ENCODE results near the gene NMRK1. TPM values are rescaled to one million over a fixed set of nuclear protein-coding genes. Genes with fewer than 3 reads are reported as not detected.

The NMRK1 gene
- total and polyA plus RNA-seq, 2 of the 13 experiments (the other 11 are each of a cell fraction or from before 2014, with no cell fraction given) = 9.1 to 12.9 TPM

DNA sequence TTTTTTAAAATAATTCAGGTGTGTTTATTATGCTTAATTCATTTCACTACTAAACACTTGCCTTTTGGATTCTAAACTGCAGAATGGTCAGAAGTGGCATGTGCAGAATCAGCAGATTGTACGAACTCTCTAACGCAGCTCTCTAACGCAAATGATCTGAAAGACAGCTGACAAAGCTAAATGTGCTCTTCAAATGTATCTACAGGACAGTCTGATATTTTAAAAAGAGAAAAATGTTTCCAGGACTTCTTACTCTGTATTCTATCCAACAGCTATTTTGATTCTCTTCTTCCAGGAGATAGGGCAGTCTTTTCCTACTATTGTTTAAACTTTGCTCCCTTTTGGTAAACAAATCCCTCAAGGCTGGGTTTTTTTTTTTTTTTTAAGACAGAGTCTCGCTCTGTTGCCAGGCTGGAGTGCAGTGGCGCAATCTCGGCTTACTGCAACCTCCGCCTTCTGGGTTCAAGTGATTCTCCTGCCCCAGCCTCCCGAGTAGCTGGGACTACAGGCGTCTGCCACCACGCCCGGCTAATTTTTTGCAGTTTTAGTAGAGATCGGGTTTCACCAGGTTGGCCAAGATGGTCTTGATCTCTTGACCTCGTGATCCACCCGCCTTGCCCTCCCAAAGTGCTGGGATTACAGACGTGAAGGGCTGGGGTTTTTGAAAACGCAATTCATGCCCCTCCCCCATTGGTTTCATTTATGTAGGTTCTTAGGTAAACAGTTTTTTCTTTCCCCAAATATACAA is 1.2 kb downstream of the NMRK1 start (continued):
- TF ChIP-seq, protein P1, sequence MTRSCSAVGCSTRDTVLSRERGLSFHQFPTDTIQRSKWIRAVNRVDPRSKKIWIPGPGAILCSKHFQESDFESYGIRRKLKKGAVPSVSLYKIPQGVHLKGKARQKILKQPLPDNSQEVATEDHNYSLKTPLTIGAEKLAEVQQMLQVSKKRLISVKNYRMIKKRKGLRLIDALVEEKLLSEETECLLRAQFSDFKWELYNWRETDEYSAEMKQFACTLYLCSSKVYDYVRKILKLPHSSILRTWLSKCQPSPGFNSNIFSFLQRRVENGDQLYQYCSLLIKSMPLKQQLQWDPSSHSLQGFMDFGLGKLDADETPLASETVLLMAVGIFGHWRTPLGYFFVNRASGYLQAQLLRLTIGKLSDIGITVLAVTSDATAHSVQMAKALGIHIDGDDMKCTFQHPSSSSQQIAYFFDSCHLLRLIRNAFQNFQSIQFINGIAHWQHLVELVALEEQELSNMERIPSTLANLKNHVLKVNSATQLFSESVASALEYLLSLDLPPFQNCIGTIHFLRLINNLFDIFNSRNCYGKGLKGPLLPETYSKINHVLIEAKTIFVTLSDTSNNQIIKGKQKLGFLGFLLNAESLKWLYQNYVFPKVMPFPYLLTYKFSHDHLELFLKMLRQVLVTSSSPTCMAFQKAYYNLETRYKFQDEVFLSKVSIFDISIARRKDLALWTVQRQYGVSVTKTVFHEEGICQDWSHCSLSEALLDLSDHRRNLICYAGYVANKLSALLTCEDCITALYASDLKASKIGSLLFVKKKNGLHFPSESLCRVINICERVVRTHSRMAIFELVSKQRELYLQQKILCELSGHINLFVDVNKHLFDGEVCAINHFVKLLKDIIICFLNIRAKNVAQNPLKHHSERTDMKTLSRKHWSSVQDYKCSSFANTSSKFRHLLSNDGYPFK (CRISPR knock-in tag; IDR thresholded peaks at IDR 0.05; ENCODE audit: borderline replicate concordance) = no peak
- TF ChIP-seq, protein P2, sequence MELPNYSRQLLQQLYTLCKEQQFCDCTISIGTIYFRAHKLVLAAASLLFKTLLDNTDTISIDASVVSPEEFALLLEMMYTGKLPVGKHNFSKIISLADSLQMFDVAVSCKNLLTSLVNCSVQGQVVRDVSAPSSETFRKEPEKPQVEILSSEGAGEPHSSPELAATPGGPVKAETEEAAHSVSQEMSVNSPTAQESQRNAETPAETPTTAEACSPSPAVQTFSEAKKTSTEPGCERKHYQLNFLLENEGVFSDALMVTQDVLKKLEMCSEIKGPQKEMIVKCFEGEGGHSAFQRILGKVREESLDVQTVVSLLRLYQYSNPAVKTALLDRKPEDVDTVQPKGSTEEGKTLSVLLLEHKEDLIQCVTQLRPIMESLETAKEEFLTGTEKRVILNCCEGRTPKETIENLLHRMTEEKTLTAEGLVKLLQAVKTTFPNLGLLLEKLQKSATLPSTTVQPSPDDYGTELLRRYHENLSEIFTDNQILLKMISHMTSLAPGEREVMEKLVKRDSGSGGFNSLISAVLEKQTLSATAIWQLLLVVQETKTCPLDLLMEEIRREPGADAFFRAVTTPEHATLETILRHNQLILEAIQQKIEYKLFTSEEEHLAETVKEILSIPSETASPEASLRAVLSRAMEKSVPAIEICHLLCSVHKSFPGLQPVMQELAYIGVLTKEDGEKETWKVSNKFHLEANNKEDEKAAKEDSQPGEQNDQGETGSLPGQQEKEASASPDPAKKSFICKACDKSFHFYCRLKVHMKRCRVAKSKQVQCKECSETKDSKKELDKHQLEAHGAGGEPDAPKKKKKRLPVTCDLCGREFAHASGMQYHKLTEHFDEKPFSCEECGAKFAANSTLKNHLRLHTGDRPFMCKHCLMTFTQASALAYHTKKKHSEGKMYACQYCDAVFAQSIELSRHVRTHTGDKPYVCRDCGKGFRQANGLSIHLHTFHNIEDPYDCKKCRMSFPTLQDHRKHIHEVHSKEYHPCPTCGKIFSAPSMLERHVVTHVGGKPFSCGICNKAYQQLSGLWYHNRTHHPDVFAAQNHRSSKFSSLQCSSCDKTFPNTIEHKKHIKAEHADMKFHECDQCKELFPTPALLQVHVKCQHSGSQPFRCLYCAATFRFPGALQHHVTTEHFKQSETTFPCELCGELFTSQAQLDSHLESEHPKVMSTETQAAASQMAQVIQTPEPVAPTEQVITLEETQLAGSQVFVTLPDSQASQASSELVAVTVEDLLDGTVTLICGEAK (IDR thresholded peaks at IDR 0.05) = no peak
- TF ChIP-seq, protein P2 (CRISPR knock-in tag; IDR thresholded peaks at IDR 0.05) = no peak; the same call in 1 of the 2 replicates
- no peak for TF ChIP-seq SRSF9 (IDR thresholded peaks at IDR 0.05; ENCODE audit: borderline replicate concordance, insufficient read depth, low read depth, low read length, poor library complexity, severe bottlenecking)
- TF ChIP-seq, protein P3, sequence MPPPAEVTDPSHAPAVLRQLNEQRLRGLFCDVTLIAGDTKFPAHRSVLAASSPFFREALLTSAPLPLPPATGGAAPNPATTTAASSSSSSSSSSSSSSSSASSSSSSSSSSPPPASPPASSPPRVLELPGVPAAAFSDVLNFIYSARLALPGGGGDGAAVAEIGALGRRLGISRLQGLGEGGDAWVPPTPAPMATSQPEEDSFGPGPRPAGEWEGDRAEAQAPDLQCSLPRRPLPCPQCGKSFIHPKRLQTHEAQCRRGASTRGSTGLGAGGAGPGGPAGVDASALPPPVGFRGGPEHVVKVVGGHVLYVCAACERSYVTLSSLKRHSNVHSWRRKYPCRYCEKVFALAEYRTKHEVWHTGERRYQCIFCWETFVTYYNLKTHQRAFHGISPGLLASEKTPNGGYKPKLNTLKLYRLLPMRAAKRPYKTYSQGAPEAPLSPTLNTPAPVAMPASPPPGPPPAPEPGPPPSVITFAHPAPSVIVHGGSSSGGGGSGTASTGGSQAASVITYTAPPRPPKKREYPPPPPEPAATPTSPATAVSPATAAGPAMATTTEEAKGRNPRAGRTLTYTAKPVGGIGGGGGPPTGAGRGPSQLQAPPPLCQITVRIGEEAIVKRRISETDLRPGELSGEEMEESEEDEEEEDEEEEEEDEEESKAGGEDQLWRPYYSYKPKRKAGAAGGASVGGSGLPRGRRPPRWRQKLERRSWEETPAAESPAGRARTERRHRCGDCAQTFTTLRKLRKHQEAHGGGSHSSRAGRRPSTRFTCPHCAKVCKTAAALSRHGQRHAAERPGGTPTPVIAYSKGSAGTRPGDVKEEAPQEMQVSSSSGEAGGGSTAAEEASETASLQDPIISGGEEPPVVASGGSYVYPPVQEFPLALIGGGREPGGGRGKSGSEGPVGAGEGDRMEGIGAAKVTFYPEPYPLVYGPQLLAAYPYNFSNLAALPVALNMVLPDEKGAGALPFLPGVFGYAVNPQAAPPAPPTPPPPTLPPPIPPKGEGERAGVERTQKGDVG (CRISPR knock-in tag; IDR thresholded peaks at IDR 0.05; ENCODE audit: borderline replicate concordance) = no peak
- TF ChIP-seq, protein P4, sequence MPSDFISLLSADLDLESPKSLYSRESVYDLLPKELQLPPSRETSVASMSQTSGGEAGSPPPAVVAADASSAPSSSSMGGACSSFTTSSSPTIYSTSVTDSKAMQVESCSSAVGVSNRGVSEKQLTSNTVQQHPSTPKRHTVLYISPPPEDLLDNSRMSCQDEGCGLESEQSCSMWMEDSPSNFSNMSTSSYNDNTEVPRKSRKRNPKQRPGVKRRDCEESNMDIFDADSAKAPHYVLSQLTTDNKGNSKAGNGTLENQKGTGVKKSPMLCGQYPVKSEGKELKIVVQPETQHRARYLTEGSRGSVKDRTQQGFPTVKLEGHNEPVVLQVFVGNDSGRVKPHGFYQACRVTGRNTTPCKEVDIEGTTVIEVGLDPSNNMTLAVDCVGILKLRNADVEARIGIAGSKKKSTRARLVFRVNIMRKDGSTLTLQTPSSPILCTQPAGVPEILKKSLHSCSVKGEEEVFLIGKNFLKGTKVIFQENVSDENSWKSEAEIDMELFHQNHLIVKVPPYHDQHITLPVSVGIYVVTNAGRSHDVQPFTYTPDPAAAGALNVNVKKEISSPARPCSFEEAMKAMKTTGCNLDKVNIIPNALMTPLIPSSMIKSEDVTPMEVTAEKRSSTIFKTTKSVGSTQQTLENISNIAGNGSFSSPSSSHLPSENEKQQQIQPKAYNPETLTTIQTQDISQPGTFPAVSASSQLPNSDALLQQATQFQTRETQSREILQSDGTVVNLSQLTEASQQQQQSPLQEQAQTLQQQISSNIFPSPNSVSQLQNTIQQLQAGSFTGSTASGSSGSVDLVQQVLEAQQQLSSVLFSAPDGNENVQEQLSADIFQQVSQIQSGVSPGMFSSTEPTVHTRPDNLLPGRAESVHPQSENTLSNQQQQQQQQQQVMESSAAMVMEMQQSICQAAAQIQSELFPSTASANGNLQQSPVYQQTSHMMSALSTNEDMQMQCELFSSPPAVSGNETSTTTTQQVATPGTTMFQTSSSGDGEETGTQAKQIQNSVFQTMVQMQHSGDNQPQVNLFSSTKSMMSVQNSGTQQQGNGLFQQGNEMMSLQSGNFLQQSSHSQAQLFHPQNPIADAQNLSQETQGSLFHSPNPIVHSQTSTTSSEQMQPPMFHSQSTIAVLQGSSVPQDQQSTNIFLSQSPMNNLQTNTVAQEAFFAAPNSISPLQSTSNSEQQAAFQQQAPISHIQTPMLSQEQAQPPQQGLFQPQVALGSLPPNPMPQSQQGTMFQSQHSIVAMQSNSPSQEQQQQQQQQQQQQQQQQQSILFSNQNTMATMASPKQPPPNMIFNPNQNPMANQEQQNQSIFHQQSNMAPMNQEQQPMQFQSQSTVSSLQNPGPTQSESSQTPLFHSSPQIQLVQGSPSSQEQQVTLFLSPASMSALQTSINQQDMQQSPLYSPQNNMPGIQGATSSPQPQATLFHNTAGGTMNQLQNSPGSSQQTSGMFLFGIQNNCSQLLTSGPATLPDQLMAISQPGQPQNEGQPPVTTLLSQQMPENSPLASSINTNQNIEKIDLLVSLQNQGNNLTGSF (CRISPR knock-in tag; IDR thresholded peaks at IDR 0.05) = no peak

All from HepG2 (cell line).